Fibroblast of pulmonary artery (primary cell): ENCODE measurements around the gene CLDN7.

Experiments
- DNase-seq: peaks from one replicate; pipeline ENCODE4 v3.0.0-alpha.2; 2010; ENCODE audit warnings: low read depth
- H3K4me3 ChIP-seq: replicated peaks from 2 replicates; pipeline ENCODE4 v1.5.1; 2011; ENCODE audit warnings: low read depth, mild to moderate bottlenecking, control low read depth, low read length, moderate library complexity
- CTCF ChIP-seq: IDR thresholded peaks from 2 replicates; pipeline ENCODE4 v1.5.1; 2011; ENCODE audit warnings: mild to moderate bottlenecking, control low read depth, low read length, inconsistent platforms; ENCODE audit errors: missing control alignments

CLDN7 gene

DNA sequence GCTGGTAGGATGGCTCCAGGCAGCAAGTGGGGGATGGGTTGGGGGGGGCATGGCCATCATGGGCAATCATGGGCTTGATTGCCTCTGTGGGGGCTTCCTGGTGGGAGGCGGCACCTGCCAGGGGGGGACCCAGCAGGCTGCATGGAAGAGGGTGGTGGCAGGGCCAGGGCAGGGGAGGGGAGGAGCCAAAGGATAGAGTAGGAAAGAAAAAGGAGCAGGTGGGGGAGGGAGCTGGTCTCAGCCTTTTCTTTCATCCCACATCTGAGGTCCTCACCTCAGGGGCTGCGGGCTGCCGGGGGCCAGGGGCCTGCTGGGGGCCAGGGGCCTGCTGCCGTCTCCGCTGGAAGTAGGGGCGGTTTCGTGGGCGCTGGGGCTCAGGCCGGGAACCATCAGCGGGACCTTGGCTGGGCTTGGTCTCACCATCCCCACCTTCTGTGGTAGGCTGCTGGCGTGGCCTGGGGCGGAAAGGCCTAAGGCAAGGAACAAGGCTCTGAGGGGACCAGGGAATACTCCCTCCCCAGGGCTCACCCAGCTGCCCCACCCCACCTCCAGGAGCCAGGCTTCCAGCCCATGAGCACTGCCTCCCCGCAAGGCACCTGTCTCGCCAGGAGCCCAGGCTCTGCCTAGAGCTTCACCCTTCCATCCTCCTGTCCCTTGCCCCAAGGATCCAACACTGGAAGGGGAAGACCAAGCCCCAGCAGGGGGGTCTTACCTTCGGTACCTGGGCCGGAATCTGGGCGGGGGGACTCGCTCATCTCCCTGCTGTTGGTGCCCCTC lies 27.2 kb upstream of the CLDN7 start:
- no peak for DNase-seq
- H3K4me3 ChIP-seq, result no peak overlapping the region
- TF ChIP-seq CTCF, result no peak

DNA sequence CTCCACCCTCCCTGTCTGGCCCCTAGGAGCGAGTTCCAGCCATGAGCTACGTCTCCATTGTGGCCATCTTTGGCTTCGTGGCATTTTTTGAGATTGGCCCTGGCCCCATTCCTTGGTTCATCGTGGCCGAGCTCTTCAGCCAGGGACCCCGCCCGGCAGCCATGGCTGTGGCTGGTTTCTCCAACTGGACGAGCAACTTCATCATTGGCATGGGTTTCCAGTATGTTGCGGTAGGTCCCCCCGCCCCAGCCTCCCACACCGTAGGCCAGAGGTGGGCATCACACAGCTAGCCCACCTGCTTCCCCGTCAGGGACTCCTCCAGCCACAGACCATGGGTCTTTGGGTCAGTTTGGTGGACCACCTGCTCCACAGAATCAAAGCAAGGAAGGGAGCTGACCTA lies 23.4 kb upstream of the CLDN7 start:
- H3K4me3 ChIP-seq, result no peak overlapping the region
- no peak for DNase-seq
- no peak for TF ChIP-seq CTCF

DNA sequence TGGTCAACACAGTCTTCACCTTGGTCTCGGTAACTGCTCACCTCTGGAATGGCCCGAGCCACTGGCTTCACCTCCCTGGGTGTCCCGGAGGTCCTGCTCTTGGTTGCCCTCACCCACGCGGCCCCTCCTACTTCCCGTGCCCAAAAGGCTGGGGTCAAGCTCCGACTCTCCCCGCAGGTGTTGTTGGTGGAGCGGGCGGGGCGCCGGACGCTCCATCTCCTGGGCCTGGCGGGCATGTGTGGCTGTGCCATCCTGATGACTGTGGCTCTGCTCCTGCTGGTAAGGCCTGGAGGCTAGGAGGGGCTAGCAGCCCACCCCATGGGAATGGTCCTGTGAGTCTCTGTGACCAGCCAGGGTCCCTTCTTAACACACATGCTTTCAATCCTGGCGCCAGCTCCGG lies 22.6 kb upstream of the CLDN7 start:
- DNase-seq, result no peak
- no peak for TF ChIP-seq CTCF
- H3K4me3 ChIP-seq, result no peak overlapping the region

GRCh38 chr17:7283471-7284216 lies 21.4 kb upstream of the CLDN7 start:
- no peak for DNase-seq
- TF ChIP-seq CTCF, result no peak
- no peak overlapping the region for H3K4me3 ChIP-seq

DNA sequence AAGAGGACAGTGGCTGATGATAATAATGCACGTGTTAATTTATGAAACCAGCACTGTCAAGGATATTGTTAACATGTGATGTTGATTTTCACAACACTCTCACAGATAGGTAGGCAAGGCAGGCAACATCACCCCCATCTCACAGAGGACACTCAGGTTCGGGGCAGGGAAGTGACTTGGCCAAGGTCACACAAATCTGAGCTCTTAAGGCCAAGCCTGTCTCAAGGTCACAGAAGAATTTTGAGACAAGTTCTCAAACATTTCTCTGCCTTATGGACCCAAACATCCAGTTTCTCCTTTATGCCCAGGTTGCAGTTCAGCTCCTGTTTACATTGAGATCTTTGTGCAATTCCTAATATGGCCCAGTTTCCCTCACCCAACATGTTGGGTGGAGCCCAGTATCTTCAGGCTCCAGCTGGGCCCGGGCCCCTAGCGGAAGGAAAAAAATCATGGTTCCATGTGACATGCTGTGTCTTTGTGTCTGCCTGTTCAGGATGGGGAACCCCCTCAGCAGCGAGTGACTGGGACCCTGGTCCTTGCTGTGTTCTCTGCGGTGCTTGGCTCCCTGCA lies 20.6 kb upstream of the CLDN7 start:
- DNase-seq, result no peak
- TF ChIP-seq CTCF, result no peak
- H3K4me3 ChIP-seq, result no peak overlapping the region

- H3K4me3 ChIP-seq, result peak overlapping the region; percentile 51
- DNase-seq, result no peak
Measured at GRCh38 chr17:7281953-7282751, 19.9 kb upstream of the CLDN7 start.

More at GRCh38 chr17:7281953-7282751, 19.9 kb upstream of the CLDN7 start:
- no peak for TF ChIP-seq CTCF
